Measurements from ENCODE around the gene SPACA4. TPM values are rescaled to one million over a fixed set of nuclear protein-coding genes. Genes with fewer than 3 reads are reported as not detected.
A peak's percentile ranks its signal among the peaks of the same experiment; 100 is the strongest.

The SPACA4 gene
- total and polyA plus RNA-seq, 9 of the 15 experiments (the other 6 are each of a cell fraction or from before 2014, with no cell fraction given) = not detected

GRCh38 chr19:48588670-48589401 lies 17.7 kb upstream of the SPACA4 start (continued):
- TF ChIP-seq PBX2 (CRISPR knock-in tag; IDR thresholded peaks at IDR 0.05; ENCODE audit: low read depth) = no peak
- 0 out of 2 replicates have a peak, but pooled peaks have one; percentile 33 for TF ChIP-seq PBX2 (tag; conservative IDR thresholded peaks at IDR 0.05; ENCODE audit: low read depth)
- TF ChIP-seq LCOR (CRISPR knock-in tag; IDR thresholded peaks at IDR 0.05) = peak; percentile 88; the same call in 1 of the 2 replicates
- no peak for TF ChIP-seq FOS (IDR thresholded peaks at IDR 0.05; ENCODE audit: extremely low read depth, insufficient read length)
- TF ChIP-seq PHF8 (IDR thresholded peaks at IDR 0.05; ENCODE audit: borderline replicate concordance, low read length) = peak; percentile 50; the same call in 1 of the 2 replicates
- peak; percentile 81 for TF ChIP-seq FOSL1 (tag; conservative IDR thresholded peaks at IDR 0.05)
- no peak; the same call in 1 of the 2 replicates for TF ChIP-seq PHF21A (IDR thresholded peaks at IDR 0.05; ENCODE audit: borderline replicate concordance, low read depth)
- 0 out of 2 replicates have a peak, but pooled peaks have one; percentile 69 for TF ChIP-seq YBX1 (IDR thresholded peaks at IDR 0.05)
- peak; percentile 11 to 20; a peak in 1 of 4 replicates for TF ChIP-seq FOXK2 (conservative IDR thresholded peaks at IDR 0.05 in 1 of 2, IDR thresholded peaks at IDR 0.05 in 1 of 2; ENCODE audit: low read depth in 2 of 2)
- peak; percentile 49 for TF ChIP-seq KDM5B (IDR thresholded peaks at IDR 0.05; ENCODE audit: insufficient replicate concordance, low read depth, low read length)
- no peak for TF ChIP-seq ZNF717 (CRISPR knock-in tag; IDR thresholded peaks at IDR 0.05)
- TF ChIP-seq E2F8 (IDR thresholded peaks at IDR 0.05; ENCODE audit: low read depth, partially characterized antibody) = peak; percentile 81
- TF ChIP-seq HNRNPH1 (optimal IDR thresholded peaks at IDR 0.05; ENCODE audit: low read depth, low read length) = no peak
- no peak for TF ChIP-seq ZNF57 (CRISPR knock-in tag; IDR thresholded peaks at IDR 0.05)
- TF ChIP-seq DEAF1 (CRISPR knock-in tag; IDR thresholded peaks at IDR 0.05) = no peak
- TF ChIP-seq ZMIZ1 (IDR thresholded peaks at IDR 0.05; ENCODE audit: low read depth in 2 of 2, low read length in 2 of 2) = peak in 1 of 2 experiments; percentile 31; a peak in 1 of 4 replicates
